ENCODE results near the gene PGS1. TPM values are rescaled to one million over a fixed set of nuclear protein-coding genes. Genes with fewer than 3 reads are reported as not detected.

The PGS1 gene
- total RNA-seq, 4 donors from 2014 or later, result 30.7 to 45.9 (median 35.6) TPM

GRCh38 chr17:78435330-78436005, 57.0 kb downstream of the PGS1 start:
- no peak overlapping the region for H3K27ac ChIP-seq (replicated peaks in 1 of 4)
- 75% methylated on average over 19 of the region's 19 CpGs for WGBS
- TF ChIP-seq POLR2AphosphoS5 (IDR thresholded peaks at IDR 0.05), result no peak
- TF ChIP-seq EP300 (IDR thresholded peaks at IDR 0.05), result no peak
- no peak for TF ChIP-seq POLR2A (IDR thresholded peaks at IDR 0.05; ENCODE audit: low read depth)
- no peak for TF ChIP-seq CTCF (IDR thresholded peaks at IDR 0.05)
- DNase-seq (ENCODE audit: extremely low spot score), result no peak
- no peak overlapping the region for H3K4me3 ChIP-seq
- no peaks in the 10 kb centered on the region for H3K9me3 ChIP-seq
- no peaks in the 10 kb centered on the region for H3K36me3 ChIP-seq
- intact Hi-C loops (cut with DNase I), result no loop called here
- peaks cover 0 to 17% (median 12%) of the 10 kb centered on the region in 4 donors for H3K4me1 ChIP-seq
- peaks cover 0 to 27% (median 0%) of the 10 kb centered on the region in 4 donors for H3K27me3 ChIP-seq

- H3K4me3 ChIP-seq, result no peak overlapping the region
- H3K4me1 ChIP-seq, result peaks cover 0 to 8% (median 5%) of the 10 kb centered on the region in 4 donors
- DNase-seq (ENCODE audit: extremely low spot score), result no peak
- intact Hi-C loops (cut with DNase I), result no loop called here
- H3K9me3 ChIP-seq, result no peaks in the 10 kb centered on the region
- H3K27me3 ChIP-seq, result peaks cover 0 to 27% (median 0%) of the 10 kb centered on the region in 4 donors
- TF ChIP-seq POLR2A (IDR thresholded peaks at IDR 0.05; ENCODE audit: low read depth), result no peak
- no peak for TF ChIP-seq EP300 (IDR thresholded peaks at IDR 0.05)
- TF ChIP-seq POLR2AphosphoS5 (IDR thresholded peaks at IDR 0.05), result no peak
- no peak for TF ChIP-seq CTCF (IDR thresholded peaks at IDR 0.05)
- no peaks in the 10 kb centered on the region for H3K36me3 ChIP-seq
- no peak overlapping the region for H3K27ac ChIP-seq (replicated peaks in 1 of 4)
- 88% methylated on average over 14 of the region's 20 CpGs for WGBS
Measured at GRCh38 chr17:78437508-78438169, 59.2 kb downstream of the PGS1 start.

GRCh38 chr17:78438271-78438691, 59.8 kb downstream of the PGS1 start:
- TF ChIP-seq CTCF (IDR thresholded peaks at IDR 0.05) (no peak), EP300 (IDR thresholded peaks at IDR 0.05) (no peak), POLR2AphosphoS5 (IDR thresholded peaks at IDR 0.05) (no peak), POLR2A (IDR thresholded peaks at IDR 0.05; ENCODE audit: low read depth) (no peak)
- no peak for DNase-seq (ENCODE audit: extremely low spot score)
- Histone ChIP-seq H3K4me3 (no peak overlapping the region), H3K9me3 (no peaks in the 10 kb centered on the region), H3K27me3 (peaks cover 0 to 27% (median 0%) of the 10 kb centered on the region in 4 donors), H3K4me1 (peaks cover 0 to 4% (median under 1%) of the 10 kb centered on the region in 4 donors), H3K27ac (replicated peaks in 1 of 4) (no peak overlapping the region), H3K36me3 (no peaks in the 10 kb centered on the region)
- intact Hi-C loops (cut with DNase I), result no loop called here
- 95% methylated on average over 9 of the region's 10 CpGs for WGBS

- DNase-seq (ENCODE audit: extremely low spot score), result no peak
- H3K4me3 ChIP-seq, result no peak overlapping the region
- peaks cover 0 to 4% (median 0%) of the 10 kb centered on the region in 4 donors for H3K4me1 ChIP-seq
- H3K36me3 ChIP-seq, result no peaks in the 10 kb centered on the region
- intact Hi-C loops (cut with DNase I), result no loop called here
- H3K27me3 ChIP-seq, result peaks cover 0 to 27% (median 0%) of the 10 kb centered on the region in 4 donors
- no peak overlapping the region for H3K27ac ChIP-seq (replicated peaks in 1 of 4)
- no peak for TF ChIP-seq POLR2A (IDR thresholded peaks at IDR 0.05; ENCODE audit: low read depth)
- TF ChIP-seq EP300 (IDR thresholded peaks at IDR 0.05), result no peak
- TF ChIP-seq CTCF (IDR thresholded peaks at IDR 0.05), result no peak
- no peak for TF ChIP-seq POLR2AphosphoS5 (IDR thresholded peaks at IDR 0.05)
- WGBS, result 78% methylated on average over 16 of the region's 16 CpGs
- H3K9me3 ChIP-seq, result no peaks in the 10 kb centered on the region
Measured at GRCh38 chr17:78438694-78439325, 60.4 kb downstream of the PGS1 start.

Measured in esophagus muscularis mucosa (tissue), 4 donors.